GM04504 (cell line): ENCODE measurements around the gene PPTC7.
A peak's percentile ranks its signal among the peaks of the same experiment; 100 is the strongest.
"Not testable (repeated sequence)": the region's sequence is repeated elsewhere in the genome, so short reads cannot be mapped to it uniquely, and the experiment has no call there.

Source experiments
- DNase-seq: peaks from one replicate; pipeline ENCODE4 v3.0.0-alpha.2; 2012; ENCODE audit warnings: low read depth

Gene PPTC7

GRCh38 chr12:110536834-110537604, 46.1 kb downstream of the PPTC7 start:
- DNase-seq = no peak

- no peak for DNase-seq
These were observed 48.3 kb downstream of the PPTC7 start for GRCh38 chr12:110534811-110535210.

DNA sequence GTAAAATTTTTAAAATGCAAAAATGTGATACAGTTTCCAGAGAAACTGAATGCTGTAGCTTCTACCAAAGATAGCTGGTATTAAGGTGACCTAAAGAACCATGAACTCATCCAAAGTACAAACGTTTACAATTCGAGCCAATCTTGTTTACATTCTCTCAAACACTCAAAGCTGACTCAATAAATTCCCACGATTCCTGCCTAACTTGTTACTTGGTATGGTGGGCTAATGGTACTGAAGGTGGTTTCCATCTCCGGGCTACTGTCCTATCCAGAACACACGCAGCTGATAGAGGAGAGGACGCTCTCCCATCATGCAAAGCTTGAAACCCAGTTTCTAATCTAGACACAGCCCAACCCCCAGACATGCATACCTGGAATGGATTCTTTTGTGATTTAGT, 49.5 kb downstream of the PPTC7 start:
- no peak for DNase-seq

- no peak for DNase-seq
These were observed 50.5 kb downstream of the PPTC7 start for GRCh38 chr12:110532644-110533043.

- DNase-seq = no peak
These were observed 51.3 kb downstream of the PPTC7 start for GRCh38 chr12:110531741-110532333.

GRCh38 chr12:110530511-110530910, 52.6 kb downstream of the PPTC7 start:
- no peak for DNase-seq

DNA sequence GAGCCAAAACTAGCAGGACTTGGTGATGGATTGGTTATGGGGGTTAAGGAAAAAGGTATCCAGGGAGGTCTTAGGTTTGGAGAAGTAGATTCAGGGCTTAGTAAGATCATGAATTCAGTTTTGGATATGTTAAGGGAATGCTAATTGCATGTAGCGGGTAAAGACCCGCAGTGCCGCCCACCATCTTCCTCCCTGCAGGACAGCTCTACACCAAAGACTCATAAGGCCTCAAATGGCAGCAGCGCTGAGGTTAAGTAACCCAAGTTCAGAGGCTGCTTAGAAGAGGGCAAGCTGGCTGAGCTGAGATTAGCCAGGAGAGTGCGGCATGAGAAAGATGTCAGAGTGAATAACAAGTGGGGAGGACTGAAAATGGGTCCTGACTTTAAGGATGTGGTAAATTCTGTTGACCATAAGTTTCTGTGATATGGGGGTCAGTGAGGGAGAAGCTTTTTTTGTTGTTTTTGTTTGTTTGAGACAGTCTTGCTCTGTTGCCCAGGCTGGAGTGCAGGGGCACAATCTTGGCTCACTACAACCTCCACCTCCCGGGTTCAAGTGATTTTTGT, 54.8 kb downstream of the PPTC7 start:
- no peak for DNase-seq

DNA sequence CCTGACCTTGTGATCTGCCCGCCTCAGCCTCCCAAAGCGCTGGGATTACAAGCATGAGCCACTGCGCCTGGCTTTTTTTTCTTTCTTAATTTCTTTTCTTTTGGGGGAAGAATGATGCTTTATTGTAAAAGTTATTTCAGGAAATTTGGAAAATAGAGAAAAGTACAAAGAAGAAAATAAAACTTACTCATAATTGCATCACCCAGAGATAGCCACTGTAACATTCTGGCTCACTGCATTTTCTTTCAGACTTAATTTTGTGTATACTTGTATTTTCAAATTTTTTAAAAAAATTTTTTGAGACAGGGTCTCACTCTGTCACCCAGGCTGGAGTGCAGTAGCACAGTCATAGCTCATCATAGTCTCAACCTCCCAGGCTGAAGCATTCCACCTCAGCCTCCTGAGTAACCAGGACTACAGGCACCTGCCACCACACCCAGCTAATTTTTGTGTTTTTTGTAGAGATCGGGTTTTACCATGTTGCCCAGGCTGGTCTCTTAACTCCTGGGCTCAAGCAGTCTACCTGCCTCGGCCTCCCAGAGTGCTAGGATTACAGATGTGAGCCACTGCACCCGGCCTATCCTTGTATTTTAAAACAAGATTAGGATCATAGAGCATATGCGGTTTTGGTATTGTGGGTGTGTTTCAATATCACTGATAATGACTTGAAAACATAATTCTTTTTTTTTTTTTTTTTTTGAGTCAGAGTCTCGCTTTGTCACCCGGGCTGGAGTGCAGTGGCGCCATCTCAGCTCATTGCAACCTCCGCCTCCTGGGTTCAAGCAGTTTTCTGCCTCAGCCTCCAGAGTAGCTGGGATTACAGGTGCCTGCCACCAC, 62.0 kb downstream of the PPTC7 start:
- DNase-seq = not testable (repeated sequence)

GRCh38 chr12:110518014-110518413, 65.1 kb downstream of the PPTC7 start:
- DNase-seq = not testable (repeated sequence)

DNA sequence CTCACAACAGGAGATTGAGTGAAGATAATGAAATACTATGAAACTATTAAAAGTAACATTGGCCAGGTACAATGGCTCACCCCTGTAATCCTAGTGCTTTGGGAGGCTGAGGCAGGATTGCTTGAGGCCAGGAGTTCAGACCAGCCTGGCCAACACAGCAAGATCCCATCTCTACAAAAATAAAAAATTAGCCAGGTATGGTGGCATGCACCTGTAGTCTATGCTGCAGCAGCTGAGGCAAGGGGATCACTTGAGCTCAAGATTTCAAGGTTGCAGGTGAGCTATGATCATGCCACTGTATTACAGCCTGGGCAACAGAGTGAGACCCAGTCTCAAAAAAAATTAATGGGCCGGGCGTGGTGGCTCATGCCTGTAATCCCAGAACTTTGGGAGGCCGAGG, 66.1 kb downstream of the PPTC7 start:
- no peak for DNase-seq

- no peak for DNase-seq
These were observed 68.8 kb downstream of the PPTC7 start for GRCh38 chr12:110514363-110514762.

GRCh38 chr12:110513842-110514241, 69.3 kb downstream of the PPTC7 start:
- no peak for DNase-seq

DNA sequence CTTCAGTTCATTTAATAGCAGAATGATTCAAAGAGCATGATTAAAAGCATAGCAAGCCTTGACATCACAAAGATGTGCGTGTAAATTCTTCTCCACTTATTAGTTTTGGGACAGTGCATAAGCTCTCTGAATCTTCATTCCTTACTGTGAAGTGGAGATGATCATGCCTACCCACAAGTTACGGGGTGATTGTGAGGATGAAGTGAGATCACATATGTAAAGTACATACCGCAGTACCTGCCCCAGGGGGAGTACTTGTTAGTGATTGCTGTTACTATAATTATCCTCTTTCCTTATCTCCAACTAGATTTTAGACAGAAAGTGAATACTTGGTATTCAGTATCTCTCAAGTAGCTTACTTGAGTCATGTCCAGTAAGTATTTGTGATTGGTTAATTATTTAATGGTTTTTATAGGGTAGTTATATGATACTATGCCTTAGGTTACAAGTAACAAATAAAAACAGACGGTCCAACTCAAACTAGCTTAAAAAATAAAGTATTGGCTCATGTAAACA, 75.0 kb downstream of the PPTC7 start:
- no peak for DNase-seq

GRCh38 chr12:110505332-110505731, 77.8 kb downstream of the PPTC7 start:
- DNase-seq = no peak

DNA sequence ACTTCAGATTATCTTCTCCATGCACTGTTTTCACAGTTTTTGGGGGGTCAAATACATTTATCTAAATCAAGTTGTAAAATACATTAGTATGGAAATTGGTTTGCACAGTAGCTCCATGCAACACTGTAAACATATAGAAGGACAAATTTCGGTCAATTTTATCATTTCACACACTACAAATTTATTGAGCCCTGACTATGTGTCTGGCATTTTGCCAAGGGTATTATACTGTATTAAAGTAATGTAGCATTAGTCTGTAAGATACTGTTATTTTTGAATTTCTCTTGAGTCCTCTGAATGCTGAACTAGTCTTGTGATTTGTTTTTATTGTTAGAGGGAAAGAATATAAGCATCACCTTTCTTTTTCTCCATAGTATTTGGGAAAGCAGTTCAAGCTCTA, 79.7 kb downstream of the PPTC7 start:
- DNase-seq = no peak

GRCh38 chr12:110501752-110502738, 81.1 kb downstream of the PPTC7 start, which contains the start of the genes RAD9B and VPS29:
RAD9B (plus strand) TSS chr12:110502331; CDS start chr12:110502338, 7 bp downstream.
VPS29 (minus strand) TSS chr12:110502111; CDS start chr12:110502051, 60 bp downstream.
- peak; percentile 96 for DNase-seq

GRCh38 chr12:110501399-110501751, 81.7 kb downstream of the PPTC7 start:
- peak; percentile 13 for DNase-seq

DNA sequence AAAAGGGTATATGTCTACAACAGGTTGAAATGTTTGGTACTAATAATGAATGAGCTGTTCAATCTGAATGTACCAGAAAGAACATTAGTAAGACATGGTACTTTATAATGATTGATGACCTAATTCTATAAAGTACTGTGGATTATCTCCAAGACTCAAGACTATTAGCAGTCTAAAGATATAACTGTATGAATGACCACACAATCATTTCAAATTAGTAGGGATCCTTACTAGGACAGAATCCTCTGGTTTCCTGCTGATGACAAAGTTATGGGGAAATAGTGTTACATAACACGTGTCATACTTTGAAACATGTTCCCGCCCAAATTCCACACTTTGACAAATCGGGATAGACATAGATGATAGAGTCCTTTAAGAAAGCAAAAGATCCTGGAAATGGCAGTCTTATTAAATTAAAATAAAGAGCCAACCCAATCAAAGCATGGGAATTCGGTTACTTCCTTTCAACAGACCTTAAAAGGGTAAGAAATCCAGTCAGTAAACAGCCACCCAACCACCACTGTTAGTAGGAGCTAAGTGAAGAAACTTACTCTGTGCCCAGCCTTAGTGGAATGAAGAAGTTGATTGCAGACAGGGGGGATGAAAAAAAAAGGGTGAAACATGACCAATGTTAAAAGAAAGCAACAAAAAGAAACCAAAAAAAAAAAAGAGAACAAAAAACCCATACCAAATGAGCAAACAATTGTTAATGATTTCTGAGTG, 84.0 kb downstream of the PPTC7 start:
- peak; percentile 22 for DNase-seq
